DMS53 treated with DMSO at 0.1 percent for 48 hours (cell line): ENCODE data around the gene NCOA5.

Source experiments
- DNase-seq: peaks from one replicate; lab custom pipeline; 2025; ENCODE audit not compliant: unreplicated experiment; lab: John Stamatoyannopoulos, UW

Gene NCOA5

DNA sequence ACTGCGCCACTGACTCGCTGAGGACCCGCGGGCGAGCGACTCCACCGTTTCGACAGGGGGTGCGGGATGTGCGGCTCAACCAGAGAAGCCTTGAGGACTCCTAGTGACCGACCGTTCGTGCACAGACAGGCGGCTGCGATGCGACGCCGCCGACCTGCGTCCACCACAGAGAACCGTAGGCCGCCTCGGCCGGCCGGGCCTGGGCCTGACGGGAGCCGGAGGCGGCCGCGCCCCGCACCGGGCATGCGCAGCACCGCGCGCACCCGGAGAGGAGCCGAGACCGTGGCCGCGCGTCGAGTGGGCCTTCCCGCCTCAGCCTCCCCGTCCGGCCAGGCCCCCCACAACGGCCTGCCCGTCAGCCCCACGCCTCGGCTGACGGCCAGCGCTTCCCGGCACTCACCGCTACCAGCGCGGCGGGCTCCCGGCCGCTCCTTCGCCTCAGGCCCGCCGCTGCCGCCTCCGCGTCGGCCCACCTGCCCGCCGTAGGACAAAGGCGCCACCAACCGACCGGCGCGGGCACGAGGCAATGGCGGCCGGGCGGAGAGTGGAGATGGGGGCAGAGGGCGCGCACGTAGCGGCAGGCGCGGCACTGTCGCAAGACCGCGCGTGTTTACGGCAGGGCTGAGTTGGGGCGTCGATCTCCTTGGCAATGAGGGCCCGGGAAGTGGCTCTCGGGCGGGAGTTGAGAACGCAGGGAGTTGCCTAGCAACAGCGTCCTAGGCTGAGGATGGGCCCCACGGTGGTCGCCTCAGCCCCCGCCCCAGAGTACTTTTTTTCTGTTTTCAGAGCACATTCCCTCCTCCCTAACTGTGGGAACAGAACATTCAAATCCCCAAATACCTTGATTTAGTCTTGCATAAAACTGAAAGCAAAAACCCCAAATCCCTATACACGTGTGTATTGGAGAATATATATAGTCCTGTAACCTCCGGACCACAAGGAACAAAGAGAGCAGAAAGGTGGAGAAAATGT lies at the start of gene NCOA5:
Gene NCOA5 (minus strand): TSS at position 546 of the 972 bp plus-strand sequence. CDS start 10,538 bp downstream, outside the sequence.
- peak; percentile 93 for DNase-seq

- DNase-seq, result no peak
Observed at GRCh38 chr20:46139266-46139889, 49.6 kb upstream of the NCOA5 start.

- DNase-seq, result no peak
Observed at GRCh38 chr20:46137816-46138215, 48.1 kb upstream of the NCOA5 start.

DNA sequence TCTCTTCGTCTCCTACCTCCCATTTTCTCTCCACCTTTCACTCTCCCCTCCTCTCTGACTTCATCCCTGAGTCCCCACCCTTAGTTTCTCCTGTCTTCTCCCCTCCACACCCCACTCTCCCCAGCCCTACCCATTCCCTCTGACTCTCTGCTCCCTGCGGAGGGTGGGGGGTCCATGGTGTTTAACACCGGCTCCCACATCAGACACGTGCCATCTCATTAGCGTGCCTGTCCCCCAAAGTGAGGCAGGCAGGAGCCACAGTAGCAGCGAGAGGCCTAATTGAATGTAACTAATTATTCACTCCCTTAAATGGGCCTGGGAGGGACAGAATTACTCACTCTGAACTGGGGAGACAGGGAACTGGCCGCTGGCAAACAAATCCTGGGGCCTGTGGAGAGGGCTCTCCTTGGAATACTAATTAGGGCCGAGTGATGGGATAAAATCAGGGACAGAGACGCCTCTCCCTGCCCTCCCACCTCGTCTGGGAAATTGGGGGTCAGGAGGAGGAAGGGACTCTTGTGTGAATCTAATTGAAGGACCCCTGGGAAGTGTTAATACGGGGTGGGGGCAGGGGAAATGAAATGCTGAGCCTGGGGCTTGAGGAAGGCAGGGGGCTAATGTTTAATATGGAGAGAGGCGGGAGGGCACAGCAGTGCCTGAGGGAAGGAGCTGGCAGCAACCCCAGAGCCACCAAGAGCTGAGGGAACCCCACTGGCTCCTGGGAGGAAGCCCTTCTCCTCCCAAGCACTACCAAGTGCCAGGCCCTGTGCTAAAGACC lies 46.3 kb upstream of the NCOA5 start:
- no peak for DNase-seq

DNA sequence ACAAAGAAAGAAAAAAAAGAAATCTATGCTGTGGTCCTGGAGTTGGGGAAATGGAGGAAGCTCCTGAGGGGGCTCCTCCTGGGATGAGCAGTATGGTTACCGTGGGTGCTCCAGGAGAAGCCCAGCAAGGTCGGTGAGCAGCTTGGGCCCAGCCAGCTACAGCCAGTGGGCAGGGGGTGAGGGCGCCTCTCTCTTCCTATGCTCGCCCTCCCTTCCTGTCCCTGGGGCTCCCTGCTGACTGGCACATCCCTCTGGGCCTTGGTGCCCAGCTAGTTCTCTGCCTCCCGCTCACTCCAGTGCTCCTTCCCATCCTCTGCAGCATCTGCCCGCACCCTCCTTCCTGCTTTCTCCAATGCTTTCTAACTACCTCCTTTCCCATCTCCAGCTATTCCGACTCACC lies 45.0 kb upstream of the NCOA5 start:
- DNase-seq, result no peak

- no peak for DNase-seq
Observed at GRCh38 chr20:46133886-46134654, 44.3 kb upstream of the NCOA5 start.

GRCh38 chr20:46132705-46133120 lies 43.0 kb upstream of the NCOA5 start:
- DNase-seq, result peak; percentile 67

GRCh38 chr20:46131396-46131795 lies 41.6 kb upstream of the NCOA5 start:
- no peak for DNase-seq

- peak; percentile 17 for DNase-seq
Observed at GRCh38 chr20:46130534-46130933, 40.8 kb upstream of the NCOA5 start.

DNA sequence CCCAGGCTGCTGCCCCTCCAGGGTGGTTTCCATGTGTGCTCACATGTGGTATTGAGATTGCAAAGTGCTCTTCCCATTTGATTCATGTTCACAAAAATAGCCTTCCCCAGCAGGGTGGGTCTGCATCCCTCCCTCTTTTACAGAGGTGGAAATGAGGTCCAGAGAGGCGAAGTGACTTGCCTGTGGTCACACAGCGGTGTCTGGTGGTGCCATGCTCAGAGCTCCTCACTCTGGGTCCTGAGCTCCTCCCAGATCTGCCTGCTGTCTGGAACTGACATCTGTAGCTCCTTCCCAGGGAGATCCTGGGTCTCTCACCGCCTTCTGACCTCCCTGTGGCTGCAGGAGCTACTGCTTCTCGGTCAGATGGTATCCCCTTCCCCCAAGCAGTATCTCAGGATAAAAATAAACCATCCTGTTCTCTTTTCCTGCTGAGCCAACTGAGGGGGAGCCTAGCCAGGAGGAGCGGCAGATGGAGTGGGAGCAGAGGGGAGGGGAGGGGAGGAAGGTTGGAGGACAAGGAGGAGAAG lies 40.3 kb upstream of the NCOA5 start:
- no peak for DNase-seq

DNA sequence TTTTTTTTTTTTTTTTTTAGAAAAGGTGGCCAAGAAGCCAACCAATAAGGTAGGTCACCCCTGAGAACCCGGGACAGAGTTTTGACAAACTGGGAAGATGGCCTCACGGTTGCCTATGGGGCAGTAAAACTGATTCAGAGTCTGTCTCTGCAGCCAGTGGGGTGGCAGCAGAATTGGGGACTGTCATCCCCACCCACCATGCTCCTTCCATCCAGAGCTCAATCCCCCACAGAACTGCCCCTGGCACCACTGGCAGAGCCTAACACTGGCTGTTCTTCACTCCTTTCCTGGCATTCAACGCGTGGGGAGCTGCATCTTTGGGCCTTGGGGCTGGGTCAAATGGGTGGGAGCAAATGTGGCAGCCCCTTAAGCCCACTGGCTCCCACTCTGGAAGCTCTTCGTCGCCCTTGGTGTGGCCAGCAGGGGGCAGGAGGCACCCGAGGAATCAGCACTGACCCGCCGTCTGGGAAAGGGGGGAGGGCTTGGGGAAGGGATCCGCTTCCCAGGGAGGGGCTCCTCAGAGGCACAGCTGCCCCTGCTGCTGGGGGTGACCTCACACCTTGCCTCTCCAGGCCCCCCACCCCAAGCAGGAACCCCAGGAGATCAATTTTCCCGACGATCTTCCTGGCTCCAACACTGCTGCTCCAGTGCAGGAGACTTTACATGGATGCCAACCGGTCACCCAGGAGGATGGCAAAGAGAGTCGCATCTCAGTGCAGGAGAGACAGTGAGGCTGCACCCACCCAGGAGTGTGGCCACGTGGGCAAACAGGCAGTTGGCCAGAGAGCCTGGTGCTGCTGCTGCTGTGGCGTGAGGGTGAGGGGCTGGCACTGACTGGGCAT lies 38.8 kb upstream of the NCOA5 start:
- DNase-seq, result no peak

DNA sequence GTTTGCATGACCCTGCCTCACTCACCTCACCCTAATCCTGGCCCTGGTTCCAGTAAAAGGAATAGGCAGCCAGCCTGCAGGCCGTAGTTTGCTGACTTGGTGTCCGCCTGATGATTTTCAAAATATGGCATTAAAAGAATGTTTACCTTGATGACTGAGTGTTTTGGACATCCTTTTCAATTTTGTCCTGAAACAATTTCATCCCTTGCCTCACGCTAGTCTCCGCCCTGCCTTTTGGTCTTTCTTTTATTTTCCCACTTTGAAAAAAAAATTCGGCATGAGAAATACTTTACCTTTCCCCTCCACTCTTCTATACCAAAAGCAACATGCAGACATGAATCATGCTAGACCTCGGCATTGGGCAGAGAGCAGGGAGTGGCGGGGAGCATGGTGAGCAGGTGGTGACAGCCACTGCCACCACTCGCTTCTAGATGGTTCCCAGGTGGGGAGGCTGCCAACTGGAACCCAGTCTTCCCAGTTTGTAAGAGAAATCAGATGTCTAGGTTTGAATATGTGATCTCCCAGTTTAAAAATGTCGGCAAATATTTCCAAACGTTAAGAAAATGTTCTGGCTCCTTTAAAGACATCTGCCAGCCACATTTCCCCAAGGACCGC lies 37.7 kb upstream of the NCOA5 start:
- DNase-seq, result no peak

DNA sequence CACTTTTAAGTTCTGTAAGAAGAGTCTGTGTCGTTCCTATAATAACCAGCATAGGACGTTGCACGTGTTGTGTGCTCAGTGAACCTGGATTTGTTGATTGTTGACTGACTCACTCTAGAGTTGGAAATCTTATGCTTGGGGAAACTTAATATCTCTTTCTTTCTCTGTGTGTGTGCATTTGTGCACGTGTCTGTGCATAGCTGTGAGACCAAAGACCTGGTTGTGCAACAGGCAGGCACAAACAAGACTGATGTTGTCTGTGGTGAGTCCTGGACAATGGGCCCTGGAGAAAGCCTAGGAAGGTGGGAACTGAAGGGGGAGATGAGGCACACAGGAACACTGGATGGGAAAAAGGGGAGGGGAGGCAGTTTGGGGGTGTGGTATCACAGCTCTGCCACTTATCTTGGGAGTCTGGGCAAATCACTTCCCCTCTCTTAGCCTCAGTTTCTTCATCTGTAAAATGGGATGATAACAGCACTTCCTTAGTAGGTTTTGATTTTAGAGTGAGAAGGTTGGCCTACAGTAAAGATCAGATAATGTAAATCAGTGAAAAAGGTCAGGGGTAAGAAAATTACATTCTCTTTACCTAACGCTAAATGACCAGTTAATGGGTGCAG lies 36.8 kb upstream of the NCOA5 start:
- DNase-seq, result no peak

DNA sequence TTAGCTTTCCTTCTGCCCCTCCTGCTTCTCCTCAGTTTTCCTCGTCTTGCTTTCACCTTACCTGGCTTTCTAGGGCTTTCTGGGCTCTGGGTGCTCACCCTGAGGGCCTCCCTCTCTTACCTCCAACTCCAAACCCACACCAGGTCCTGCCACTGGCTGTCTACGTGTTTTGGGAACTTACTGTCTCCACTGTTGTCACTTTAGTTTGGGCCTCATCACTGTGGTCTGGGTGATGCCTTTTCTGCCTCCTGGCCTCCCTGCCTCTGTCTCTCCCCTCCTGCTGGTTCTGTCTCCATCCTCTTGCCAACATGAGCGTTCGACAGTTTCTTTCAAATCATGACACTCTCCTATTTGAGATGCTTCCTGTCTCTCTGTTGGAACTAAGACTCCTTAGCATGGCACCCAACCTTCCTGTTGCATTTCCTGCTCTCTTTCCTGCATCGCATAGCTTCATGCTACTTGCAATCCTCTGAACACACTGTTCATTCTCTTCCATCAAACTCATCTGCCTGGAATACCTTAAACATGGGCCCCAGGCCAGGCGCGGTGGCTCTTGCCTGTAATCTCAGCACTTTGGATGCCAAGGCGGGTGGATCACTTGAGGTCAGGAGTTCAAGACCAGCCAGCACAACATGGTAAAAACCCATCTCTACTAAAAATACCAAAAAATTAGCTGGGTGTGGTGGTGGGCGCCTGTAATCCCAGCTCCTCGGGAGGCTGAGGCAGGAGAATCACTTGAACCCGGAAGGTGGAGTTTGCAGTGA lies 33.9 kb upstream of the NCOA5 start:
- DNase-seq, result no peak

DNA sequence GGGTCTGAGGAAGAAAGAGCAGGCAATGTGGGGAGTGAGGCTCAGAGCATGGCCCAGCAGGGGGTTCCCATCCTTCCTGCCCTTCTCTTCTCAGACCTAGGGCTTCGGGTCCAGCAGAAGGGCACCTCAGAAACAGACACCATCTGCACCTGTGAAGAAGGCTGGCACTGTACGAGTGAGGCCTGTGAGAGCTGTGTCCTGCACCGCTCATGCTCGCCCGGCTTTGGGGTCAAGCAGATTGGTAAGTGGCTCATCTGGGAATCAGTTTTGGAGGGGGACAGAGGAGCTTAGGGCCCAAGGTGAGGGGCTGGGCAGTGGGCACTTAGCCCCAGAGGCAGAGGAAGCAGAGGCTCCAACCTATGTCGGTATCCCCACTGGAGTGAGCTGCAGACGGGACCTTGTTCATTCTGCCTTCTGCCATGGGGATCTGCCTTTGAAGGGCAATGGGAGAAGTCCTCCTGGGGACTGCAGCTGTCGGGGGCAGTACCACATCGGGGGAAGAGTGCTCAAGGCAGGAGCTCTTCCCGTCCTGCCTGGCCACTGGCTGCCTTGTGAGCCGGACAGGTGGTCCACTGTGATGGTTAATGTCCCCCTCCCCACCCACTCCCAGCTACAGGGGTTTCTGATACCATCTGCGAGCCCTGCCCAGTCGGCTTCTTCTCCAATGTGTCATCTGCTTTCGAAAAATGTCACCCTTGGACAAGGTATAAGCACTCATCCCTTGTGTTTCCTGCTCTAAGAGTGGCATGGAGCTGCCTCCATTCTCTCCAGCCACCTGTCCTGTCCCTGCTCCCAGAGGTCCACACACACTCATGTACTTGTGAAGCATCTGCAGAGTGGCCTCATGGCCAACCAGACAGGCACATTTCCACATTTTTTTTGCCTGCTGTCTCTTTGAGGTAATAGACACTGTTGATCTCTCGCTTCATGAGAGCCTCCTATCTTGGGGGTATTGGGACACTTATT lies 33.0 kb upstream of the NCOA5 start:
- DNase-seq, result no peak

GRCh38 chr20:46122071-46122470 lies 32.3 kb upstream of the NCOA5 start:
- DNase-seq, result no peak
